NCI-H1694 (cell line): ENCODE data around the gene TRIAP1.

Experiments
- DNase-seq: peaks from one replicate; lab custom pipeline; 2025; lab: John Stamatoyannopoulos, UW

Gene TRIAP1

DNA sequence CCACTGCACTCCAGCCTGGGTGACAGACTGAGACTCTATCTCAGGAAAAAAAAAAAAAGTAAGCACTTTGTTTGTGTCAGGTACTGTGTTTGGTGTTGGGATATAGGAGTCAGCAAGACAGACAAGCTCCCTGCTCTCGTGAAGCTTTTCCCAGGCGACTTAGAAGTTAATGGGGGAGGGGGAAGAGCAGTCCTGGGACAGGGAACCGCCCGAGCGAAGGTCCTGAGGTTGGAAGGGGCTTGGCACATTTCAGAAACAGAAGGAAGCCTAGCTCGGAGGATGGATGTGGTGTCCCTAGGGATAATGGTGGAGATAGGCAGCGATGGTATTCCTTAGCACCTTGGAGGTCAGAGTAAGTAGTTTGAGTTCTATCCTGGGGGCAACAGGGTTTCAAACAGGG is 16.8 kb downstream of the TRIAP1 start:
- no peak for DNase-seq

GRCh38 chr12:120428597-120429229 is 17.5 kb downstream of the TRIAP1 start:
- no peak for DNase-seq

DNA sequence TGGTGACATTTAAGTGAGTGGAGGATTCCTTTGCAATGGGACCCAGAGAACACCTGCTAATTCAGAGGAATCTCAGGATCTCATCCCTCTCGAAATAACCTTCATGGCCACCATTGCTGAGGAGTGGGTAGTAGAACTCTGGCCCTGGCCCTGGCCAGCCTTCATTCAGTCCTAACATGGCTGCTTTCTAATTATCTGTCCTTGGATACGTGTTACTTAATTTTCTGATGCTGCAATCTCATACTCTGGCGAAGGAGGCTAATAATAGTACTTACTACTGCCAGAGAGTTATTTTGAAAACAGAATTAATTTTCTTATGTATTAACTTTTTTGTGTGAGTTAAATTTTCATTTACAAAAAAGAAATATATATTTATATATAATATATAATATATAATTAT is 20.4 kb downstream of the TRIAP1 start:
- no peak for DNase-seq

DNA sequence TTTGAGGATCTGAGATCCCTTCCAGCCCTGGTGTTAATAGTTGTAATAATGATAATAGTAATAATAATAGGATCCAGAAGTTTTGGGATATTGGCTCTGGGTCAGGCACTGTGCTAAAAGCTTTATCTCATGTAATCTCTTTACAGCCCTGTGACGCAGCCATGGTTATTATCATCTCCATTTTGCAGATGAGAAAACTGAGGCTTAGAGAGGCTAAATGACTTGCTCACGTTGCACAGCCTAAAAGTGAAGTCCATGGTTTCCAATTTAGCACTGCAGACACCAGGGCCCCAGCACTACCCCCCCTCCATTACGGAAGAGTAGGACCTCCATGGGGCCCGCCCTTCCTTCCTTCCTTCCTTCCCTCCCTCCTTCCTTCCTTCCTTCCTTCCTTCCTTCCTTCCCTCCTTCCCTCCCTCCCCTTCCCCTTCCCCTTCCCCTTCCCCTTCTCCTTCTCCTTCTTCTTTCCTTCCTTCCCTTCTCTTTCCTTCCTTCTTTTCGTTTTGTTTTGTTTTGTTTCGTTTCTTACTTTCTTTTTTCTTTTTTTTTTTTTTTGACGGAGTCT is 23.2 kb downstream of the TRIAP1 start:
- DNase-seq = no peak

DNA sequence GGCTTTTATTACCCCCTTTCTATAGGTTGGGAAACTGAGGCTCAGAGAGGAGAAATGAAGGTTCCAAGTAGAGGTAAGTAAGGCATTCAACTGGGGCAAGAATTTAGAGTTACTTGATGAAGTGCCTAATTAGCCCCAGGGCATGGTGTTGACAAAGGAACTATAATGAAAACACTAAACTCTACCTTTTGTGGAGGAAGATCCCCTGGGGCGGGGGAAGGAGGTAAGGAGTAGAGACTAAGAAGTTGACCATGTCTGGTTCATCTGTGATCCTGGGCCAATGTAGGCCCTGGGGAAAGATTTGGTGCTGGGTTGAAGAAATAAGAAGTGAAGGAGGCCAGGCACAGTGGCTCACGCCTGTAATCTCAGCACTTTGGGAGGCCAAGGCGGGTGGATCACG is 24.5 kb downstream of the TRIAP1 start:
- no peak for DNase-seq

- no peak for DNase-seq
Measured at GRCh38 chr12:120417917-120418580, 28.1 kb downstream of the TRIAP1 start.

GRCh38 chr12:120416490-120417216 is 29.5 kb downstream of the TRIAP1 start:
- no peak for DNase-seq

DNA sequence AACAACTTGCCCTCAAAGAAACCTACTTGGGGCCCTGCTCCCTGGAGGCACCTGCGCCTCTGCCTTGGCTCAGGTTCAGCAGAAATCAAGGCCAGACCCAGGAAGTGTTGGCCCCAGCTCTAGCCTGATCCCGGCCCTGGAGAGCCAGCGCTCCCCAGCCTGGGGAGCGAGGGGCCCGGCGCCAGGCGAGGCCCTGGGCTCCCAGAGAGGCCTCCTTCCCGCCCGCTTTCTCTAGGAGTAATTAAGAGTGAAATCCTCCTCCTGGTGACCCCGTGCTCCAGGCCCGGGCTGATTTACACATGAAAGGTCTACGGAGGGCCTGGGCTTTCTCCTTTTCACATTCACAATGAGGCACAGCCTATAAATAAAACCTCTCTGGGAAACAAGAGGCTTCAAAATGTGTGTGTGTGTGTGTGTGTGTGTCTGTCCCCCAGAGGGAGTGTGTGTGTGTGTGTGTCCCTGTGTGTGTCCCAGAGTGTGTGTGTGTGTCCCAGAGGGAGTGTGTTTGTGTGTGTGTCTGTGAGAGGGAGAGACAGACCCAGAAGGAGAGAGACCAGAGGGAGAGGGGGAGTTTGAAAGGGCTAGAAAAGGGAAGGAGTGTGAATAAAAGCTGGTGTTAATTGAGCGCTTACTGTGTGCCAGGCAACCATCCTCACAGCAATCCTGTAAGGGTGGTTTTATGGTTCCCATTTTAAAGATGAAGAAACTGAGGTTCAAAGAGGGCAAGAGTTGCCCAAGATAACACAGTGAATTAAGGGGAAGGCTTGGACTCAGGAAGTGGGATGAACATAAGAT is 32.1 kb downstream of the TRIAP1 start:
- no peak for DNase-seq

GRCh38 chr12:120412421-120412820 is 33.8 kb downstream of the TRIAP1 start:
- DNase-seq = no peak

GRCh38 chr12:120408771-120409170 is 37.4 kb downstream of the TRIAP1 start:
- no peak for DNase-seq

DNA sequence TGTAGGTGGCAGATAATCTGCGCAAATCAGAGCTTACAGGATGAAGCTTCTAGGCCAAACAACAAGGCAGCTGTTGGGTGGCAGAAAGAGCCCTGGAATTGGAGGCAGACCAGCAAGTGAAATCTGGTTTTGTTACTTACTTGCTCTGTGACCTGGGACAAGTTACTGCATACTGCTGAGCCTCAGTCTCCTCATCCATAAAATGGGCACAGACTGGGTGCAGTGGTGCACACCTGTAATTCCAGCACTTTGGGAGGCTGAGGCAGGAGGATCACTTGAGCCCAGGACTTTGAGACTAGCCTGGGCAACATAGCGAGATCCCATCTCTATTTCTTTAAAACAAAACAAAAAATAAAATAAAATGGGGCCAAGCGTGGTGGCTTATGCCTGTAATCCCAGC is 39.6 kb downstream of the TRIAP1 start:
- DNase-seq = no peak

- no peak for DNase-seq
Measured at GRCh38 chr12:120406069-120406468, 40.1 kb downstream of the TRIAP1 start.

- DNase-seq = no peak
Measured at GRCh38 chr12:120404271-120404670, 41.9 kb downstream of the TRIAP1 start.

DNA sequence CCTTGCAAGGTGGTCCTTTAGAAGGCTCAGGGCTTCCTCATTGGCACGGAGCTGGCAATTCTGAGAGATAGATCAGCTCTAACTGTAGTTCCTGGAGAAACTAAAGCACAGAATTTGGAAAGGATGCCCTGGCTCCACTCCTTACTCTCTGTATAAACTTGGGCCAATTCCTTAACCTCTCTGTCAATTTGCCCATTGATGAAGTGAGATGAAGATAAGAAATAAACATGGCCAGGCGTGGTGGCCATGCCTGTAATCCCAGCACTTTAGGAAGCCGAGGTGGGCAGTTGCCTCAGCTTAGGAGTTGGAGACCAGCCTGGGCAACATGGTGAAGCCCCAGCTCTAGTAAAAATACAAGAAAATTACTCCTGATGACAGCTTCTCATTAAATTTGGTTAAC is 42.3 kb downstream of the TRIAP1 start:
- DNase-seq = no peak

DNA sequence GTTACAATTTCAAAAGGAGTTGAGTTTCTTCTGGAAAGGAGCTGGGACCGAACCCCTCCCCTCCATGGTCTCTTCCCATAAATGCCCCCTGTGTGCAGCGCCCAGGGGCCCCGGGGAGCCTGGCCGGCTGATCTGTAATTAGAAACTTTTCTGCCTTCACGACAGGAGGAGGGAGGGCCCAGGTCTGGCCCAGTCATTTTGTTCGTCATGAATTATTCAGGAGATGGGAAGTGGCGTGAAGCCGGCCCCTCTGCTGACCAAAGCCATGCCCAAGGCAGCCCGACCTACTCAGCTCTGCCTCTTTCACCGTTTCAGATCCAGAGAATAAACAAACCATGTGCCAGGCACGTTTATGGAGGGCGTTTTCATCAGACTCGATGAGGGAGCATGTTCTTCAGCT is 44.0 kb downstream of the TRIAP1 start:
- DNase-seq = no peak

- no peak for DNase-seq
Measured at GRCh38 chr12:120399531-120399930, 46.7 kb downstream of the TRIAP1 start.

DNA sequence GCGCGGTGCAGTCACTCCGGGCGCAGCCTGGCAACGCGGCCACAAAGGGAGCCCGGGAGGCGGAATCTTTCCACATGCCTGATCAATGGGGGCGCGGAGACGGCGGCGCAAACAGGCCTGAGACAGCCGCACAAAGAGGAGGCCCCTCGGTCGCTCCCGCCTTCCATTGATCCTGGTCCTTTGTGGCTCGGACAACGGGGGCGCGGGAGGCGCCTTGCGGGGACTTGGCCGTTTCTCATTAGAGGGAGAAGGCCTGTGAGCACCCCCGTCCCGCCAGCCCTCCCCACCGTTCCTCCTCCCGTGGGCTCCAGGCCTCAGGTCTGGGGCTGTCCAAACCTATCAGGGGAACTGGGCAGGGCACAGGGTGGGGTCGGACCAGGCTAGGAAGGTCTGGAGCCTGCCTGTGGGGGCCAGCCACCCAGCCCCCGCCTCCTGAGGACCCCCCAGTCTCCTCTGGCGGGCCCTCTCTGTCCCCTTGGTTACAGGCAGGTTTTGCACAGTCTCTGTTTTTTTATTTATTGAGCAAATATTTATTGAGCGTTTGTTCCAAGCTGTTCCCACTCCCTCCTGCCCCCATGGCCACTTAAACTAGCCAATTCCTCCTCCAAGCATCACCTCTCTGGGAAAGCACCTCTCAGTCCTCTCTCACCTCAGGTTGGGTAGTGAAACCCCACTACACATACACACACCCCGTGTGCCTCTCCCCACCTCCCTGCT is 48.2 kb downstream of the TRIAP1 start:
- DNase-seq = no peak

GRCh38 chr12:120394483-120395367 is 51.5 kb downstream of the TRIAP1 start:
- no peak for DNase-seq
